Limb (tissue), 2 donors: ENCODE measurements around the gene CCDC116.
"Not testable (repeated sequence)": the region's sequence is repeated elsewhere in the genome, so short reads cannot be mapped to it uniquely, and the experiment has no call there.

Experiments
- DNase-seq, 2 donors: peaks; one replicate each; pipeline ENCODE4 v3.0.0-alpha.2; 2016; ENCODE audit errors: extremely low spot score in 2 of 2

The CCDC116 gene

DNA sequence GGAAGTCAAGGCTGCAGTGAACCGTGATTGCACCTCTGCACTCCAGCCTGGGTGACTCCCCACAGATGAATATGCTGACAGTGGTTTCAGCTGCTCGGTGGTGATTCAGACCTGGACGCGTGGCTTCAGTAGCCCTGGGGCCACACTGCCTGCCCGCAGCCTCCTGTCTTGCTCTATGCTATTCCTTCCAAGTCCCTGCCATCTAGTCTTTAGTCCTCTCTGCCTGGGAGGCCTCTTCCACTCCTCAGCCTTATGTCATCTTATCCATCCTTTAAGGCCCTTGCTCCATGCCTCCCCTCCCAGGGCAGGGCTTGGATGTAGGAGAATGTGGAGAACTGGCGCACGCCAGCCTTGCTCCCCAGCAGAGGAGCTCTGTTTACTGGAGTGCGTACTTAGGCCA lies 25.8 kb upstream of the CCDC116 start:
- no peak for DNase-seq

DNA sequence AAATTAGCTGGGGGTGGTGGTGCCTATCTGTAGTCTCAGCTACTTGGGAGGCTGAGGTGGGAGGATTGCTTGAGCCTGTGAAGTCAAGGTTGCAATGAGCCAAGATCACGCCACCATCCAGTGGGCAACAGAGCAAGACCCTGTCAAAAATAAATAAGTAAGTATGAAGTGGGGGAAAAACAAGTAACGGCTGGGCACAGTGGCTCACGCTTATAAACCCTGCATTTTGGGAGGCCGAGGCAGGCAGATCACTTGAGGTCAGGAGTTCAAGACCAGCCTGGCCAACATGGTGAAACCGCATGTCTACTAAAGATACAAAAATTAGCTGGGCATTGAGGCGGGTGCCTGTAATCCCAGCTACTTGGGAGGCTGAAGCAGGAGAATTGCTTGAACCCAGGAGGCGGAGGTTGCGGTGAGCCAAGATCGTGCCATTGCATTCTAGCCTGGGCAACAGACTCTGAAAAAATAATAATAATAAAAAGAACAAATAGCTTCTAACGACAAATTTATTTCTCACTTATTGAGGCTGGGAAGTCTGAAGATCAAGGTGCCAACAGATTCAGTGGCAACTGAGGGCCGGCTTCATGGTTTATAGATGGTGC lies 22.9 kb upstream of the CCDC116 start:
- DNase-seq = not testable (repeated sequence)

DNA sequence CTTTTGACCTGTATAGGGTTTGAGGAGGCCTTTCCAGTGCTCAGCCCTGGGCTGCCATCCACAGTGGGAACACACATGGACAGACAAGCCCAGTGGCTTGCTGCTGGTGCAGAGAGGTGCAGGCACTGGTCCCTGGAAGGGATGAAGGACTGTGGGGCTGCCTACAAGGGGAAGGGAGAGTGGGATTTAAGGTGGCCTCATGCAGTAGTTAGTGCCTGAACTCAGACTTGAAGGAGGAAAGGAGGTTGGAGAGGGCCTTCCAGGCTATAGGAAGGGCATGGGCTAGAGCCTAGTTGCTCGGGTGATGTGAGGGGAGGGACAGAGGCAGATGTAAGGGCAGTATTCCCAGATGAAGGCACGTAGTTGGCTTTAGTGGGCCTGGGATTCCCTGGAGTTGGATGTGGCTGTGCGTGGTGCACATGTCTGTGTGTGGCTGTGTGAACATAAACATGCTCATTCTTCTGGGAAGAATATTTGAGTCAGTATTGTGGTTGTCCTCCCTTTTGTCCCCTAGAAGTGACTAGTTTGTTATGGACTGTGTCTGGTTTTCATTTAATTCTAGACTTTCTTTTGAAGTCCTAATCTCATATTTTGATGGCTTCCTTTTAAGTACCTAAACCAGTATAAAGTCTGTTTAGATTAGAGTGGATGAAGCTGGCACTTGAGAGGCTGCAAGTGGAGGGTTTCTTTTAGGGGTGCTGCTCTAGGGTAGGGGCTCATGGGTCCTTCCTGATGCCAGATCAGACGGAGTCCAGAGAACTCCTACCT lies 21.2 kb upstream of the CCDC116 start:
- no peak for DNase-seq

DNA sequence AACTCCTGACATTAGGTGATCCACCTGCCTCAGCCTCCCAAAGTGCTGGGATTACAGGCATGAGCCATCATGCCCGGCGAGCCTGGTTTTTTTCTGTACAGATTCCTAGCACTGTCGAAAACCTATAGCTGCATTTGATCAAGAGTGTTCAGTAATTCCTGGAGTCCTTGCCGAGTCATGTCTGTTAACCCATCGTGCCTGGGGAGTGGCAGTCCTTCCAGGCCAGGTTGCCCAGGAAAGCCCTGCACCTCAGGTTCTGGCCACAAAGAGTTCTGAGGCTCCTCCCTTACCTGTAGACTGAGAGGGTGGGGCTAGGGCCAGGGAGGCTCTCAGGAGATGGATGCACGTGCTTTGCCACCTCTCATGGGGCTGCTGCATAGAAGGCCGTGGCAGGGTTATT lies 19.7 kb upstream of the CCDC116 start:
- DNase-seq = no peak

DNA sequence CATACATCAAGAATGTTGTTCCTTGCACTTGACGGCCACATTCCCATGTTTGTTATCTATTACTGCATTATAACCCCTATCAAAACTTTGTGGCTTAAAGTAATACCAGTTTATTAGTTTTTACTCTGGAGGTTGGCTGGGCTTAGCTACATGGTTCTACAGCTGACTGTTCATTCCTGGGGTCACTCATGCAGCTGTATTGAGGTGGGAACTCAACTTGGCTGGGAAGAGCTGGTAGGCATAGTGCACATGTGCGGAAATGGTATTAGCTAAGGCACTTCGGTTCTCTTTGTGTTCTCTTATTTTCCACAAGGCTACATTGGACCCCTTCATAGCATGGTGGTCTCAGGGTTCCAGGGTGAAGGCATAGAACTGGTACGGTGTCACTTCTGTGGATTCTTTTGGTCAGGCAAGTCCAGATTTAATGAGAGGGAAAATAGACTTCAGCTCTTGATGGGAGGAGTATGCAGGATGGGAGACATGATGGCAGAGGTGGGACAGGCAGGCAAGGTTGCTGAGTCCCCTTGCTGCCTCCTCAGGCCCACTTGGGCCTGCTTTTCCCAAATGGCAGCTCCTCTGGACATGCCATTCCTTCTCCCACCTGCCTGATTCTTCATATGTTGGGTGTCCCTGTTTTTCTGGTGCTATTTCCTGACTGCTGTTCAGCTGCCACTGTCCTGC lies 18.9 kb upstream of the CCDC116 start:
- DNase-seq = no peak

DNA sequence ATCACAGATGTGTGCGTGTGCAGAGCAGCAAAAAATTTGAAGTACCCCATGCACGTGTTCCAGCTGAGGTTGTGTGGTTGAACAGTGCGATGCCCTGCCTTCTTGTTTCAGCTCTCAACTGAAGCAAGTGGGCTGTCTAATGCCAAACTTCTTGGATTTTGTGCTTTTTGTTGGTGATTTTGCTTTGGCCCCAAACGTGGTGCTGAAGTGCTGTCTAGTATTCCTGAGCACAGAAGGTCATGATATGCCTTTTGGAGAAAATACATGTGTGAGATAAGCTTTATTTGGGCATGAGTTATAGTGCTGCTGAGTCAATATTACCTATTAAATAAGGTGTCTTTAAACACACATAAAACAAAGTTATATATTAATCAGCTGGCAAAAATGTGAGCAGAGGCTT lies 16.8 kb upstream of the CCDC116 start:
- DNase-seq = no peak

DNA sequence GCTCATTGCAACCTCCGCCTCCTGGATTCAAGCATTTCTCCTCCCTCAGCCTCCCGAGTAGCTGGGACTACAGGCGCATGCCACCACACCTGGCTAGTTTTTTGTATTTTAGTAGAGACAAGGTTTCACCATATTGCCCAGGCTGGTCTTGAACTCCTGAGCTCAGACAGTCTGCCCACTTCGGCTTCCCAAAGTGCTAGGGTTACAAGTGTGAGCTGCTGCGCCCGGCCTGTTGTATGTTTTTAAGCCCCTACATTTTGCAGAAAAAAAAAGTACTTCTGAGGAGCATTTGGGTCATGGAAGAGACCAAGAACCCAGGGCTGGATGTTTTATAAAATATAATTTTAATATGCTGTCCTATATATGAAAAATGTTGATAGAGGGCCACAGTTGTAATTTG lies 15.2 kb upstream of the CCDC116 start:
- DNase-seq = not testable (repeated sequence)

DNA sequence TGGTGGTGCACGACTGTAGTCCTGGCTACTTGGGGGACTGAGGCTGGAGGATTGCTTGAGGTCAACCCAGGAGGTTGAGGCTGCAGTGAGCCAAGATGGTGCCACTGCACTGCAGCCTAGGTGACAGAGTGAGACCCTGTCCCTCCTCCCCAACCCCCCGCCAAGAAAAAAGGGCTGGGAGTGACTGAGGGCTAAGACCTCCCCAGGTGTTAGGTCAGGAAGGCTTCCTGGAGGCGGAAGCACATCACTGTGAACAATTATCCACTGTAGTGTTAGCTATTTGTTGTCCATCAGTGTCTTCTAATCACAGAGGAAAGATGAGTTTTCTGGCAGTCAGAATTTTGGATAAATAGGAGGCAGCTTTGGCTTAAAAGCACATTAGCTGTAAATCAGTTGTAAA lies 11.5 kb upstream of the CCDC116 start:
- no peak for DNase-seq

DNA sequence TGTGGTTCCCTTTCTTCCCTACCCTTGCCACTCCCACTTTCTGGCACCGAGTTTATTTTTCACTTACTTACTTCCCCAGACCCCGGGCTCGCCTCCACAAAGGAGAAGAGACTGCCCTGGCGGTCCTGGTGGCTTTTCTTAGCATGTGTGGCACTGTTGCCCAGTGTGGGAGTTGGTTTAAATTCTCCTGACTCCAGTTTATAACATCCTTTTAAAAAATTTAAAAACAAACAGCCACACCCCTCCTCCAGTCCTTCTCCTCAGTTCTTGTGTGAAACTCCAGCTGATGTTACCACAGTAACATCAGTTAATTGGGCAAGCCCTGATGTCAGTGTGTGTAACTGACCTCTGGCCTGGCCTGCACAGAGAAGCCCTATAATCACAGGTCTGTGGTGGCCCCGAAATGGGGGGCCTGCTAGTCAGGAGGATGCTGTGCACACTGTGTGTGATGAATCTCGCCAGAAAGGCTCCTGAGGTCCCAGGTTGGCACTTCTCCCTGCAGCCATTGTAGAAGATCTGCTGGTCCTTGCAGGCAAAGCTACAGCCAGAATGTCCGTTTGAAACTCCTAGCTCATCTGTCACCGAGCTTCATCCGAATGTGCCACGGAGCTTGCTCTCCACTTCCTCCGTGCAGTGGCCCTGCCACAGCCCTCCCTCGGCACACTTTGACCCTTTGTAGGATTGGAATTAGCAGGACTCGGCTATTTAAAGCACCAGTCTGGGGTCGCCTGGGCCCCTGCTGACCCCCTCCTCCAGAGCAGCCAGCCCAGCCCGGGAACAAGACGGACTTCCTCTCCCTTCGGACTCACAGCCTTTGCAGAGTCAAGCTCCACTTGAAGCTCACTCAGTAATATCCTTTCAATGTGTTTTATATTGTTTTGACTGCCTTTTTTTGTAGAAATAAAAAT lies 10.3 kb upstream of the CCDC116 start:
- no peak for DNase-seq

DNA sequence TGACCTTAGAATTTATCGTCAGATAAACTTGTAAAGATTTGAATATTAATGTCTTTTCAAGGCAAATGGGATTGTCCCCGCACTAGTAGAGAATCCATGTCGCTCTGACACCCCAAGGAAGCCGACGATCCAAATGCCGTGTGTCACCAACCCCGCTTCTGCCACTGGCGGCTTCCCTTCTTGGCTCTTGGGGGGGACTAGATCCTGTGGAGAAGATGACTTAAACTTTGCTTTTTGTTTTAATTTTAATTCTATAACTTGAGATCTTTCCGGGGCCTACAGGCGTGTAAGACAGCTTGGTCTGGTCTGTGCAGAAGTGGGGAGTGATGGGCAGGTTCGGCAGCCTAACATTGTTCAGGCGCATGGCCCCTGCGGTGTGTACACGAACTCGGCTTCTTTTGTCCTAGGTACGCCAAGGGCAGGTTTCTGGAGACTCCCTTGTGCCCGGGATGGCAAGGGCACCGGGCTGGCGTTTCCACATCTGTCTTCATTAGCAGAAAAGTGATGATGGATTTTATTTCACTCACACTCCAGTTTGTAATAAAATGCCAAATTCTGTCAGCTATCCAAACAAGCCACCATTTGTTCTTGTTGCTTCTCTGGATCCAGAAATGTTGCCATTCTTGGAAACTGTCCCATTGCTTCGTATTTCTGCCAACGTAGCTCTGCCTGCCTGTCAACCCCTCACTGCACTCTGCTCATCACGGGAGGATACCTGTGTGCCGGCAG lies 9.5 kb upstream of the CCDC116 start:
- no peak for DNase-seq

DNA sequence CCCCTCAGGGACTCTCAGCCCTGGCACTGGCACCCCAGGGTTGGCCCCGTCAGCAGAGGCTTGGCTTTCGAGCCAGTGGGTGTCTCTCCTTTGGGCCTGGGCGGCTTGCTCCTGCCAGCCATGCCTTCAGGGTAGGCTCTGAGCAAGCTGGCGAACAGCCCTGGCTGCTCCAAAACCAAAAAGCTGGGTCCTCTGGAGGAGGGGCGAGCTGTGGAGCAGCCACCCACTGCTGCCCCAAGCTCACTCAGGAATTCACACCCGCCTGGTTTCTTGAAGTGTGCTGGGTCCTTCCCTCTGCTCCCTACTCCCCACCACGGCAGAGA lies 9.0 kb upstream of the CCDC116 start:
- no peak for DNase-seq

DNA sequence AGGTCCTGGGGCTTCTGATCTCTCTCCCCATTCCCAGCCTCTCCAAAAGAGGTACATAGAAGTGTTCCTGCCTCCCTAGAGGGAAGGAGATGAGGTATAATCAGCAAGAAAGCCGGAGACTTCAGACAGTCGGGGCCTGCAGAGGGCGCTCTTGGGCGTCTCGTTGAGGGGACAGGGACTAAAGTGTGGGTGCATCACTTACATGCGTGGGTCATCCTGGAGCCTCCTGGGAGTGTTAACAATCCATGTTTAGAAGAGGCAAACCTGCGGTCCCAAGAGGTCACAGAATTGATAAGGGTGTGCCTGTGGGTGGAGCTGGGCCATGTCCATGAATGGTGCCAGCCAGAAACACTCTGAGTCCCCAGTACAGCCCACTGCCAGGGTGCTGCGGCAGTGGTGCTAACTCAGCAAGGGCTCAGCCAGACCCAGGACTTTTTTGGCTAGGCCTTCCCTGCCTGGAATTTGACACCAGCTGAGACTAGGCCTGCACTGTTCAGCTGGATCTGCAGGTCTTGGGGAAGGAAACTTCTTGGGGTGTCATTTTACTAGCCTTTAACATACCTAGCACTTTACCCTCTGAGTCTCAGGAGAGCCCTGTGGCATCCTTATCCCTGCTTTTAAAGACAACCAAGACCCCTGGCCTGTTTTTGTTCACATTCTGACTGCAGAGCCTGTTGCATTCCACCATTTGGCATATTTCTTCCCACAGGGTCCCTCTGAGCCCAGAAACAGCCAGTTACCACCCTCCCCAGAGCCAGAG lies 8.3 kb upstream of the CCDC116 start:
- DNase-seq = no peak

DNA sequence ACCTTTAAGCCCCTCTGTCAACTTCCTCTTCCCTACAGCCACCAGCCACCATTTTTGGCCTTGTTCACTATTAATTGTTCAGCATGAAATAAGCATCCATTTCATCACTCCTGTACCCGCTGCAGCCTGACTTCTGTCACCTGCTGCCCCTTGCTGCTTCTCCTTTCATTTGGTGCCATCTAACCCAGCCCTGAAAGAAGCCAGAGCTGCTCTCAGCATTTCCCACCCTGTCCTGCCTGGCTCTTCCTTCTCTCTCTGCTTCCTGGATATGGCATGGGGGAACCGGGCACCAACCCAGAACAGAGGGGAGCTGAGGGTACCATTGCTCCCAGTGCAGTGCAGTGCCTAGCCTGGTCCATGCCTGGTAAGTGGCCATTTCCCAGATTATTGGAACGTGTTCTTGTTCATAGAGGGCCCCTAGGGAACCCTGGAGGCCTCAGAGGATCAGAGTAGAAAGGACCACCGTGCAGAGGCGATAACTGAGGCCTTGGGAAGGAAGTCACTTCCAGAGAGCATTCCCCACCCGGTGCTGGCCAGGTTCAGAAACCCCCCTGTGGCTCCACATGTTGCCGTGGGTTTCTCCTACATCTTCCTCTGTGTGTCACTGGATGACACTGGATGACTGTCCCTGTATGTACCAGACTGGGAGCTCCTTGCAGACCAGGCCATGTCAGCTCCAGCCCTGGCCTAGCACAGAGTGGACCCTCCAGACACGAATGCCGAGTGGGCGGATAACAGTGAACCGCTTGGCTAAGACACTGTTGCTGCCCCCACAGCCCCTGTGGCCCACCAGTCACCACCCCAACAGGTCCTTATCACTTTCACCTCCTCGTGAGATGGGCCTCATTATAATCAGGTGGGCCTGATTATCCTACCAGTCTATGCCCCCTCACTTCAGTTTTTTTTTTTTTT lies 7.4 kb upstream of the CCDC116 start:
- no peak for DNase-seq

DNA sequence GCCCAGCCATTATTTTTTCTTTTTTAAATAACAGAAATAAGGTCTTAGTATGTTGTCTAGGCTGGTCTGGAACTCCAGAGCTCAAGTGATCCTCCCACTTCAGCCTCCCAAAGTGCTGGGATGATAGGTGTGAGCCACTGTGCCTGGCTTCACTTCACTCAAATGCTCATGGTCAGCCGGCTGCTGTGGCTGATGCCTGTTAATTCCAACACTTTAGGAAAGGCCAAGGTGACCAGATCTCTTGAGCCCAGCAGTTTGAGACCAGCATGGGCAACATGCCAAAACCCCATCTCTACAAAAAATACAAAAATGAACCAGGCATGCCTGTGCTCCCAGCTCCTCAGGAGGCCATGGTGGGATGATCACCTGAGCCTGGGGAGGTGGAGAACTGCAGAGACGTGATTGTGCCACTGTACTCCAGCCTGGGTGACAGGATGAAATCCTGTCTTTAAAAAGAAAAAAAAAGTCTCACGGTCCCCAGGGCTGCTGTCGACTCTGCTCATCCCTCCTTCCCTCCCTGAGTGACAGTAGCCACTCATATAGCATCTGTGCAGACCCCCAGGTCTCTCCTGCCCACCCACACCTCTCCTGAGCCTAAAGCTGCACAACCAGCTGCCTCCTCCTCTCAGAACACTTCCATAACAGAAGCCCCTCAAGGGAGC lies 6.4 kb upstream of the CCDC116 start:
- DNase-seq = no peak

DNA sequence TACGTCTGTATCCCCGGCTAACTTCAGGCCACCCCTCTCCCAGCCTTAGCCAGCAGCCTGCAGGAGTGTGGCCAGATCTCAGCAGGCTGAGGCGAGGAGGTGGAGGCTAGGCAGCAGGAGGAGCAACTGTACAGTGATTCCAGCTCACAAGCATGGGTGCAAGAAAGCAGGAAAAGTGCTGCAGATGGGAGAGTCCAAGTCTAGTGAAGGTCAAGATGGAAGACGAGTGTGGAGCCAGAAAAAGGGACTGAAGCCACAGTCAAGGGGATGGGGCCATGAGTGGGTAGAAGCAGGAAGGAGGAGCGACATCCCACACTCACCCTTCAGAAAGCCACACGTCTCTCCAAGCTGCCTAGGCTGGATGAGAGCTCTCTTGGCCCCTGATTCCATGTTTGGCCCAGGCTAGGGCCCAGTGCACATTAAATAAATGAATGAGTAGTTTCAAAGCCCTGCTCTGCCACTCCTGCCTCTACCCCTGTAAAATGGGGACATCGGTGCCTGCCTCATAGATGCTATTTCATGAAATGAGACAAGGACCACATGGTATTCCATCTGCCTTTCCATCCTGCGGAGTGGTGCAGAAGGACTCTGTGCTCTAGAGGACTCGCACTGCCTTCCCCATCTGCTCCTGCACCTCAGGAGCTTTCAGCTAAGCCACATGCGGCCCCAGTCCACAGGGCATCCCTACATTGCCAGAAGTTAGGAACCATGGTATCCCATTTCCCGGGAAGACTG lies 5.7 kb upstream of the CCDC116 start:
- no peak for DNase-seq

DNA sequence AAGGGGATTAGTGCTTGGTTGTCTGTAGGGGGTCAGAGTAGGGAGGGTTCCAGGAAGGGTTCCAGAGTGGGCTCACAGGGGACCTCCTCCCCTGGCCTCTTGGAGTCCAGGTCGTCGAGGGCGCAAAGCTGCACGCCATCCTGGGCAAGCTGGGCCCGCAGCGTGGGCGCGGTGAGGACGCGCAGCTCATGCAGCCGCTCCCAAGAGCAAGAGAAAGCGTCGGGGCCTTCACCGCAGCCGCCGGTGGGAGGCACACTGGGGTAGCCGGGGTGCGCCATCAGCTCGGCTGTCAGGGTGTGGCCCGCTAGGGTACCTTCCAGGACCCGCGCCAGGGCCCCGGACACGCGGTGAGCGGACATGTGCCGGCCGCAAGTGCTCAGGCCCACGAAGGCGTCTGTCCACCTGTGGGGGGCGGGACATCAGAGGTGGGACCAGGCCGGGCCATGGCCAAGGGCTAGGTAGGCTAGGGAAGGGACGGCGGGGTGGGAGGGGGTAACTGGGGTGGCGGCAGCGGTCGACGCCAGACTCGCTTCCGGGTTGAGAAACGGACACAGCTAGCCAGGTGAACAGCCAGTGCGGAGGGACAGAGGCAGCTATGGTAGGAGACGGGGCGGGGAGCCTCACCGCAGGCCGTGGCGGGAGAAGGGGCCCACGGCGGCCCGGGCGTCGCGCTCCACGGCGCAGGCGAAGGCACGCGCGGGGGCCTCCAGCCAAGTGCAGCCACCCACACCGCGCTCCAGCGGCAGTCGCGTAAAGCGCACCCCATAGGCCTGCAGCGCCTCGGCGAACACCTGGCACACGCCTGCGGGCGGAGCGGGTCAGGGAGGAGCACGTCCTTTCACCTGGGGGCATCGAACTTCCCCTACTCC lies 3.9 kb upstream of the CCDC116 start:
- DNase-seq = no peak
